HG03521 (cell line): ENCODE measurements around the gene RBM38.

ENCODE experiments used
- ATAC-seq: cut with Tn5 transposase; IDR thresholded peaks from one replicate; pipeline ENCODE4 v1.9.1; 2021; ENCODE audit warnings: mild to moderate bottlenecking, moderate library complexity; ENCODE audit not compliant: unreplicated experiment

Gene RBM38

DNA sequence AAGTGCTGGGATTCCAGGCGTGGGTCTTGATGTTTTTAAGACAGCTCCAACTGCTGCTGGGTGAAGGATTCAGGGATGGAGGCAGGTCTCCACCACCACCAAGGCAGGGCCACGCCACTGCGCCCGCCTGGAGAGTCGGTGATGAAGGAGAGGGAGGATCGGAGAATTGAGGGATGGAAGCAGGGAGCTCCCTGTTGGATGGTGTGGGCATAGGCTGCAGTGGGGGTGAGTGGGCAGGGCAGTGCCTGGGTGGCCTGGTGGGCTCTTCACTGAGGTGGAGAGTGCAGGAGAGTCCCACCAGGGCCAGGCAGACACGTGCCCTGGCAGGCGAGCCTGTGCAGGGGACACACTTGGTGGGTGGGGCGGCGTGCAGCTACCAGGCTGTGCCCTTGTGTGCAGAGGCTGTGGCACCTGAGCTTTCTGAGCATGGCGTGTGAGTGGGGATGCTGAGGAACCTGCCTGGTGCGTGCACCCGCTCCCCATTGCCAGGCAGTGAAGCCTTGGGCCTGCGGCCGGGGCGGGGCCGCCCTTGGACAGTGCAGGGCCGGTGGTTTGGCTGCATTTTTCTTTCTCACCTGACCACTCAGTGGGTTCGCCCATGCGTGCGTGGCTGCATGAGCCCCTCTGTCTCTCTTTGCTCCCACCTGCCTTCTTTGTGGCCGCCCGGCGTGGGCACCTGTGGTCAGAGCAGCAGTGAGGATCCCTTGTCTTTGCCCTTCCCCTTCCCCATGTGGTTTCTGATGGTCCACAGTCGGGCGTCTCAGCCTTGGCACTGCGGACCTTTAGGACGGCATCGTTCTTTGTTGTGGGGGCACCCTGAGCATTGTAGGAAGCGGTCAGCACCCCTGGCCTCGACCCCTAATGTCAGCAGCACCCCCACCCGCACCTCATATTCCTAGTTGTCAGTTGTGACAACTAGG is 11.3 kb downstream of the RBM38 start:
- no peak for ATAC-seq

DNA sequence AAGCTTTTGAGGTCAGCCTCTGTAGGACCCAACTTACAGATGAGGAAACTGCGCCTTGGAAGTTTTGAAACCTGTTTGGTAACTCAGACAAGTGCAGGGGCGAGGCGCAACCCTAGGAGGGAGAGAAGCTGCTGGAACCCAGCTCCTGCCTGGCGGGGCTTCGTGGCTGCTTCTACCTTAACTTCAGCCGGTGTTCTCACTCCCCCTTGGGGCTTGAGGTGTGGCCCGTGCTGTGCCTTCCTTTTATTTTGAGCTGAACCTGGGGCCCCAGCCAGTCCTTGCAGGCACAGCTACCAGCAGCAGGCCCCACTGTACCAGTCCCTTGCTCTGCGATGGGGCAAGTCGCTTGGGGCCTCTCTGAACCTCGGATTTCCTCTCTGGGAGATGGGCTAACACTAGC is 12.0 kb downstream of the RBM38 start:
- ATAC-seq = no peak

- no peak for ATAC-seq
Measured at GRCh38 chr20:57404006-57404405, 12.8 kb downstream of the RBM38 start.

GRCh38 chr20:57404419-57405072 is 13.3 kb downstream of the RBM38 start:
- no peak for ATAC-seq

DNA sequence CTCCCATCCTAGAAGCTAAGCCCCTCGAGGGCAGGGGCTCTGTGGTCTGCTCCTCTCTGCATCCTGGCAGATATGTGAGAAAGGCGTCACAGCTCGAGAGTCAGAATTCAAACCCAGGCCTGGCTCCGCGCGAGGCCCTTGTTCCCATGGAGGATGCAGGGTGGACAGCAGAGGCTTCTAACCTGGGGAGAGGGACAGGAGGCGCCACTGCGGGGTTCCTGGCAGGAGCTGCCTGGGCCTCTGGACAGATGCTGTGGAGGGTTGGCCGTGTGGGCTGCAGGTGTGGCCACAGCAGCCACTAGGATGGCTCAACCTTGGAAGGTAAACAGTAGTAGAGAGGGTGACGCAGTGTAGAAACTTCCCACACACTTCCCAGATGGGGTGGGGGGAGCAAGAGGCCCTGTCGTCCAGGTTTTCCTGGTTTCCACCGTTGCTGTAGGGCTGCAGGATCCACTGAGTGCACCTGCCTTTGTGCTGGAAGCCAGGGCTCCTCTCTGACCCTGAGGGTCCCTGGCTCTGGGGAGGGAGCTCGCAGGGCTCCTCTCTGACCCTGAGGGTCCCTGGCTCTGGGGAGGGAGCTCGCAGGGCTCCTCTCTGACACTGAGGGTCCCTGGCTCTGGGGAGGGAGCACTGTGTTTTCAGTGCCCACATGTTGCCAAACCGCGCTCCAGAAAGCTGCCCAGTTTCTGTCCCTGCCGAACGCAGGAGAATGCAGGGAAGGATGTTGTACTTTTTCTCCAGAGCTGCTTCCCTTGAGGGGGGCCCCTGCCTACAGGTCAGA is 14.2 kb downstream of the RBM38 start:
- ATAC-seq = no peak

GRCh38 chr20:57407541-57407956 is 16.4 kb downstream of the RBM38 start:
- ATAC-seq = no peak

DNA sequence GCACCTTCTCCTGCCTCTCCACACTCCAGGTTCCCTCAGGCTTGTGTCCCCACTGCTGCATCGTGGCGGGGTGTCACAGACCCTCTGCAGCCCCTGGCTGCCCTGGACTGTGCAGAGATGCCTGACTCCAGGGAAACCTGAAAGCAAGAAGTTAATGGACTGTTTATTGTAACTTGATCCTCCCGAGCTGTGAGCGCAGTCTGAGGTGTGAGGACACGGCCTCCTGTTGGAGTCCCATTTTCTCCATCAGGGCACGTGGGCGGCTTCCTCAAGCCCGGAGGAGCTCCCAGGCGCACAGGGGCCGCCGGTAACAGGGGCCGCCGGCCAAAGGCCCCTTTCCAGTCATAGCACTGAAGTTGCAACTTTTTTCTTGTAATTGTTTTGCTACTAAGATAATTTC is 16.9 kb downstream of the RBM38 start:
- no peak for ATAC-seq

DNA sequence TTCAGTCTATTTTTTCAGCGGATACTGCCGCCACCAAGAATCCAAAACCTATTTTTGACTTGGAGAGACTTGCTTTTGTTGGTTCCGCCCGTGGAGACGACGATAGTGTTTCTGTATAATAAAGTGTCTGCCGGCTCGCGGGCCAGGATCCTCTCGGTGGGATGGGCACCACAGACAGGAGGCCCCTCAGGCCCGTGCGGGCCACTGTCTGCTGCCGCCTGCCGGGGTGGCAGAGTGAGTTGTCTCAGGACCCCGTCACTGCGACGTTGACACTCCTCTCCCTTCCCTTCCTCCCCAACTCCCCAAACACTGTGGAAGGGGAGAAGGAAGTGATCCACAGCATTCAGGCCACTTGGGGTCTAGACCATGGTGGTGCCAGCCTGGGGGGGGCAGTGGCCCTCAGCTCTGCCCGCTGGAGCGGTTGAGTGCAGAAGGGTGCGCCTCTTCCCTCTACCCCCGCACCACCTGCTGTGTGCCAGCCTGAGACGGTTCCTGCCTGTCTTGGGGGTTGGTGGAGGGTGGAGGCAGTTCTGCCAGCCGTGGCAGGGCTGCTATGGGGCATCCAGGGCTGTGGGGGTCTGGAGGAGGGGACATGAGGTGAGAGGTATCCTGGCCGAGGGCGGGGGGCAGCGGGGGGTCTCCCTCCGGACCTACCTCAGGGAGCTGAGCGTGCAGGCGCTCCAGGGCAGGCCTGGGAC is 17.5 kb downstream of the RBM38 start:
- ATAC-seq = no peak

DNA sequence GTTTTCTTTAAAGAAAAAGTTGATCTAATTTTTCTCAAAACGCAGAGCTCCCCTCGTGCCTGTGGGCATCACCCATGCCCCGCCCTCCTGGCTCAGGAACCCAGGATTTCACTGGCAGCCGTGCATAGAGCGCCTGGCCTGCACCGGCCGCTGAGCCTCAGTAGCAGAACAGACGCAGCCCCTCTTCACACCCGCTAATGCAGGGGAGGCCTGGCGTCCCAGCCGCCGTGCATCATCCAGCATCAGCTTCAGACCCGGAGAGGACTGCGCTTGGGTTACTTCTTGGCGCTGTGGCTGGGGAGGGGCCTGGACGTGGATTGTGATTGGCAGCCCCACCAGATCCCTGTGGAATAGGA is 18.1 kb downstream of the RBM38 start:
- no peak for ATAC-seq

DNA sequence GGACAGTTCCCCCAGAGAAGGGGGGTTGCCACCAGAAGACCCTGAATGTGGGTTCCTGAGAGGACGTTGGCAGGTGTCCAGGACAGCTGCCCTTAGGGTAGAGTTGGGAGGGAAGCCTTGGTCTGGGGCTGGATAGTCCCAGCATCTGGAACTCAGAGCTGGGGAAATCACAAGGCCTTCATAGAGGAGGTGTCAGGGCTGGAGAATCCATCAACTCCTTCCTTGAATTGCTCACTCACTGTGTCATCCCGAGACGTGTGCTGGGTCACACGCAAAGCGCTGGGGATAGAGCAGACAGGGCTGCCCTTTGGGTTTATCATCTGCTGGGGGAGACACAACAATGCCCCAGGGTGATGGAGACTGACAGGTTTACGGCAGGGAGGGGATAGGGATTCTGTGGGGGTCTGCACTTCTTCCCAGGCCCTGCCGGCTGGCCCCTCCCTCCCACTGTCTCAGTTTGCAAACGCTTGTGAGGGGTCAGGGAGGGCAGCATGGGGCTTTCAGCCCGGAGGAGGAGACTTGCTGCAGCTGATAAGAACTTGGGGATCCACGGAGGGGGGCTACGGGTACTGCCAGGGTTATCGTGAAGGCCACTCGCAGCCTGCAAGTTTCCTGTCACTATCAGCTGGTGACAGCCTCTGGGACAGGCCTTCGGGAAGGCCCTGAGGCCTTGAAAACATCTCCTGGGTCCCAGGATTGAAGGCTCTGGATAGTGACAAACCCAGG is 18.6 kb downstream of the RBM38 start:
- no peak for ATAC-seq

GRCh38 chr20:57410398-57410920 is 19.3 kb downstream of the RBM38 start:
- ATAC-seq = no peak

GRCh38 chr20:57410924-57411323 is 19.7 kb downstream of the RBM38 start:
- ATAC-seq = no peak

DNA sequence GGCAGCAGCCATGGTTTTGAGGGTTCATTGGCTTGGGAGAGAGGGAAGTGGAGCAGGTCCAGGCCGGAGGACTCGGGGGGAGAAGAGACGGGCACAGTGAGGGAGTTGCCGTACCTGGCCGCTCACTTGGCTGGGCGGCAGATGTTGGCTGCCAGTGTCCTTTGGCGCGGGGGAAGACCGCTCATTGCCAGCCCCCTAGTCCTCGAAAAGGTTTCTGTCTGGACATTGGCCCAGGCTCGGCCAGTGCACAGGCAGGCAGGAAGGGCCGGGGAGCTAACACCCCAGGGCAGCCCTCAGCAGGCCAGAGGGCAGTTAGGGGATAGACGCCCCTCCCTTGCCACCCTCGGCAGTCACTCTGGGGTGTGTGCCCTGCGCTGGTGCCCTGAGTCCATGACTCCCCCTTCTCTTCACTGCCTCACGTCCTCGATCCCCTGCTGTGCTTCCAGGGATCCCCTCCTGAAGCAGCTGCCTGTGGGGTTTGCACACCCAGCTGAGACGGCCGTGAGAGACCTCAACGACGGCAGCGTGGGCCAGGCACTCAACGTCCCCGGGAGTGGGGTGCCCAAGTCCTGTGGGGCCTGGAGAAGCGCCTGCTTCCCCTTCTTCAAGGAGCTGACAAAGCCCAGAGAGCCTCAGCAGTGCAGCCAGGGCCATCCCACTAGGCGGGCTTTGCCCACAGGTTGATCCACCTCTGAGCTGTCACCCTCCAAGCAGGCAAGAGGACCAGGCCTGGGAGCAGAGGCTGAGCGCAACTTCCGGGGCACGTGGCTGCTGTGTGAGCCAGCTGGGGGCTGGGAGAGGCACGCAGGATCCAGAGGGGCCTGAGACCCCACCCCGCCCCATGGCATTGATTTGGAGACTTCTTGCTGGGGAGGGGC is 20.4 kb downstream of the RBM38 start:
- ATAC-seq = no peak

DNA sequence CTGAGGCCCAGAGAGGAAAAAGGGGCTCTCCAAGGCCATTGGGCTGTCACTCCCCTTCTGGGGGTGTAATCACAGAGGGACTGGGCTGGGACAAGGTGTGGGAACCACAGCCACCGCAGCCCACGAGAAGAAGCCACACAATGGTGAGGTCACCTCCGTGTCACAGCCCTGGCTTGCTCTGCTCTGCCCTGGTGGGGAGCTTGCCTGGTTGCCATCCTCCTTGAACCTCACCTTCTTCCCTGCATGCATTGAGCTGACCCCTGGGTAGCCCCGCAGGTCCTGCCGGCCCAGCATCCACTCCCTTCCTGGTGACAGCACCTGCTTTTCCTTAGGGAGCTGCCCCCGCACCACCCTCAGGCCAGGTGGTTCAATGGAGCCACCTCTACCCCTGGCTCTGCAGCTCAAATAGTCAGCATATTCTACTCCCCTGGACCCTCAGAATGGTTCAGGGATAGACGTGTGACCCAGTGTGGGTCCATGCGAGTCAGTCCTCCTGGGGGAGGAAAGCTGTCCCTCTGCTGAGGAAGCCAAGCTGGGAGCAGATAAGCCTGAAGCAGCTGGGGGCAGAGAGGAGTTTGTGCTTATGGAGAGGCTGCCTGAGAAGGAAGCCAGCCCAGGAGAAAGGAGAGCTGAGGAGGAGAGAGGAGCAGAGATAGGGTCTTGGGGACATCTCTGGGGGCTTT is 21.3 kb downstream of the RBM38 start:
- ATAC-seq = no peak

GRCh38 chr20:57413986-57414385 is 22.8 kb downstream of the RBM38 start:
- ATAC-seq = no peak

DNA sequence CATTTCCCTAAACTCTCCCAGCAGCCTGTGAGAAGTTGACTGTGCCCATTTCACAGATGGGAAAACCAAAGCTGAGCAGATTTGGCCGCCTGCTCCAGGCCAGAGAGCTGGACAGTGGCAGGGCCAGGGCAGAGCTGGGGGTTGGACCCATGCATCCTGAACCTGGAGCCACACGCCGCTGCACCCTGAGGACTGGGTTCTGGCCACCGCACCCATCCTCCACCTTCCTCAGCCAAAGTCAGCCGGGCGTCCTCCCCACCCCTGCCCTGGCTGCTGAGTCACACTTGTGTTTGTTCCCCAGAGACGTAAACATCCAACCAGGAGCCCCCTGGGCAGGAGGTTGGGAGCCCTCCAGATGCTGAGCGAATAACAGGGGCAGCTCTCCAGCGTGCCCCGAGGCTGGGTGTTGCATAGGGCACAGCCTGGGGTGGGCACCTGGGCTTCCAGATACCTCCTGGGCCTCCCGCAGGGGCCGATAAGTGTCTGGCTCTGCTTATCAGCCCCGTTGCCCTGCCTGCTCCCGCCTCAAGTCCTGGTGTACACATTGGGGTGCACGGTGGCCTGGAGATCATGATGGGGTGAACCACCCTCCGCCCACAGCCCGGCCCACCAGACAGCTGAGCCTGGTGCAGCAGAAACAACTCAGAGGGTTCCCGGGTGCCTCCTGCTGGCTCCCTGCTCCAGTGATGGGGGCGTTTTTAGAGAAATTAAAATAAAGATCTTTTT is 23.8 kb downstream of the RBM38 start:
- no peak for ATAC-seq

DNA sequence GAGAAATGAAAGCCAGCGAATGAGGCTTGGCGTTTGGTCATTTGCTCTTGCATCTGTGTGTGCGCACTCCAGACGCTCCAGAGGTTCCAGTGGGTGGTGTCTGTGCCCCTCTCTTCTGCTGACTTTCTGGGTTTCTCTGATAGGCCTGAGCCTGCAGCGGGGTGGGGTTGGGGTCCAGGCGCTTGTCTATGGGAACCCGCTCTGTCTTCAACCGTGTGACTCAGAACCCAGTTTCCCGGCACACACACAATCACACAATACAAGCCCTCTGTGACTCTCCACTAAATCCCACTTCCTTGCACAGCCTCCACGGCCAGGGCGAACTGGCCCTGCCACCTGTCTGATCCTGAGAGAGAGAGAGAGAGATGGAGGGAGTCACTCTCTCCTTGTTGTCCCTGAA is 24.6 kb downstream of the RBM38 start:
- no peak for ATAC-seq
